GM23248 (cell line): ENCODE measurements around the gene IGFN1. TPM values are rescaled to one million over a fixed set of nuclear protein-coding genes. Genes with fewer than 3 reads are reported as not detected.
A peak's percentile ranks its signal among the peaks of the same experiment; 100 is the strongest.

ENCODE experiments used
- DNase-seq: peaks from one replicate; pipeline ENCODE4 v3.0.0-alpha.2; 2015
- H2AFZ ChIP-seq: fragments of 200-600 bp; sonication (generic); 2 replicates; pipeline ENCODE4 v1.6.1; 2016; ENCODE audit warnings: antibody characterized with exemption
- H3F3A ChIP-seq: fragments of 200-600 bp; sonication (generic); 2 replicates; pipeline ENCODE4 v1.6.1; 2016; ENCODE audit warnings: mild to moderate bottlenecking, antibody characterized with exemption, mixed run types; ENCODE audit not compliant: insufficient read depth
- H3K27ac ChIP-seq: fragments of 200-600 bp; sonication (generic); 2 replicates; pipeline ENCODE4 v1.5.1; 2016; ENCODE audit warnings: mild to moderate bottlenecking
- H3K27me3 ChIP-seq: fragments of 200-600 bp; sonication (generic); replicated peaks from 2 replicates; pipeline ENCODE4 v1.6.1; 2016; ENCODE audit warnings: mild to moderate bottlenecking; ENCODE audit not compliant: insufficient read depth
- H3K36me3 ChIP-seq: fragments of 200-600 bp; sonication (generic); 2 replicates; pipeline ENCODE4 v1.6.1; 2016; ENCODE audit warnings: low read depth, mild to moderate bottlenecking
- H3K4me1 ChIP-seq: fragments of 200-600 bp; sonication (generic); 2 replicates; pipeline ENCODE4 v1.6.1; 2016; ENCODE audit warnings: mild to moderate bottlenecking; ENCODE audit not compliant: insufficient read depth
- H3K4me2 ChIP-seq: fragments of 200-600 bp; sonication (generic); one replicate; pipeline ENCODE4 v1.6.1; 2016; ENCODE audit warnings: mild to moderate bottlenecking; ENCODE audit not compliant: unreplicated experiment
- H3K4me3 ChIP-seq: fragments of 200-600 bp; sonication (generic); 2 replicates; pipeline ENCODE4 v1.5.1; 2016; ENCODE audit warnings: mild to moderate bottlenecking
- H3K79me2 ChIP-seq: fragments of 200-600 bp; sonication (generic); 2 replicates; pipeline ENCODE4 v1.6.1; 2016; ENCODE audit warnings: mild to moderate bottlenecking; ENCODE audit not compliant: insufficient read depth
- H3K9ac ChIP-seq: fragments of 200-600 bp; sonication (generic); 2 replicates; pipeline ENCODE4 v1.6.1; 2016; ENCODE audit warnings: mild to moderate bottlenecking
- H3K9me2 ChIP-seq: fragments of 200-600 bp; sonication (generic); 2 replicates; pipeline ENCODE4 v1.6.1; 2016; ENCODE audit warnings: mixed run types, mild to moderate bottlenecking, moderate library complexity; ENCODE audit not compliant: insufficient read depth
- H3K9me3 ChIP-seq: fragments of 200-600 bp; sonication (generic); one replicate; pipeline ENCODE4 v1.6.1; 2017; ENCODE audit warnings: low read depth
- H4K20me1 ChIP-seq: fragments of 200-600 bp; sonication (generic); 2 replicates; pipeline ENCODE4 v1.6.0; 2016; ENCODE audit not compliant: insufficient read depth
- EZH2 ChIP-seq: fragments of 200-600 bp; sonication (generic); IDR thresholded peaks from 2 replicates; pipeline ENCODE4 v1.6.1; 2018; ENCODE audit warnings: antibody characterized with exemption, mild to moderate bottlenecking; ENCODE audit not compliant: insufficient read depth, poor library complexity, severe bottlenecking
- EZH2phosphoT487 ChIP-seq: fragments of 200-600 bp; sonication (generic); IDR thresholded peaks from 2 replicates; pipeline ENCODE4 v1.6.1; 2018; ENCODE audit warnings: antibody characterized with exemption, moderate library complexity, mild to moderate bottlenecking, low read depth; ENCODE audit not compliant: insufficient read depth
- WGBS, 2 experiments: methylation state at CpG; one replicate each; pipeline ENCODE4 v1.1.6; 2015 to 2017; ENCODE audit warnings: low lambda C conversion rate in 2 of 2, low coverage in 1 of 2; ENCODE audit errors: missing lambda C conversion rate in 2 of 2; 5-methylcytosine and 5-hydroxymethylcytosine counted together
- in situ Hi-C: fragments of 300-500 bp; cut with MboI; formaldehyde crosslinking; loops from 2 replicates; pipeline ENCODE4 v1.15.0; 2020
- polyA plus RNA-seq: library from polyadenylated mRNA; unstranded; fragments of >200 nt; fragmentation: Nextera tagmentation; extraction: Ambion mirVana; gene quantifications from 2 replicates; pipeline ENCODE4 v1.2.1, GENCODE V29; 2016
- total RNA-seq: library from RNA; depleted of rRNA; stranded (reverse); fragments of >200 nt; shearing (Covaris generic); gene quantifications from 2 replicates; pipeline ENCODE4 v1.2.3, GENCODE V29; 2014

Gene IGFN1
- total and polyA plus RNA-seq, 2 experiments from 2014 or later, result not detected

DNA sequence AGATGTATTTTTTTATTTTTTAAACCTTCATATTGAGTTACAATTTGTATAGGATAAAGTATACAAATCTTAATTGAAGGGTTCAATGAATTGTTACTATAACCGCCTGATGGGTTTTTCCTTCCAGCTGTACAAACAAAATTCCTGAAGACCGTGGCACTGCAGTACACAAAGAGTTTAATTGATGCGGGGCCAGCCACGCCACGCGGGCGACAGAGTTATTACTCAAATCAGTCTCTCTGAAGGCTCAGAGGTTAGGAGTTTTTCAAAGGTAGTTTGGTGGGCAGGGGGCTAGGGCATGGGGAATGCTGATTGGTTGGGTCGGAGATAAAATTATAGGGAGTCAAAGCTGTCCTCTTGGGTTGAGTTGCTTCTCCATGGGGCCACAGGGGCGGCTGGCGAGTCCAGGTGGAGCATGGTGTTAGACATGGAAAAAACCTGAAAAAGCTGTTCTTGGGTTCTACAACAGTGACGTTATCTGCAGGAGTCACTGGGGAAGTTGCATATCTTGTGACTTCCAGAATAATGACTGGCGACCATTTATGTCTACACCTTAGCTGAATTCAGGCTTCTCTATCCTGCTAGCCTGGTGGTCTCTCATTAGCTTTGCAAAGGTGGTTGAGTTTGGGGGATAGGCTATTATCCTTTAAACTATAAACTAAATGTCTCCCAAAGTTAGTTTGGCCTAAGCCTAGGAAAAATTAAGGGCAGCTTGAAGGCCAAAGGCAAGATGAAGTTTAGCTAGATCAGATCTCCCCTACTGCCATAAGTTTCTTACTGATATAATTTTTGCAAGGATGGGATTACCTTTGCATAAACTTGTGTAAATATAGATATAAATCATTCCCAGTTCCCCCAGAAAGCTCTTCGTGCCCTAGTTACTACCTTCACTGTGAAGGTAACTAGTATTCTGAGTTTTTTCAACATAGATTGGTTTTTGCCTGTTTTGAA lies 23.3 kb upstream of the IGFN1 start:
- Histone ChIP-seq H3K27me3 (no peaks in the 10 kb centered on the region), H3K9ac (no peak overlapping the region), H4K20me1 (no peaks in the 10 kb centered on the region), H3F3A (peaks cover 12% of the 10 kb centered on the region; the same call in 1 of the 2 replicates), H3K4me3 (no peak overlapping the region), H3K79me2 (no peaks in the 10 kb centered on the region), H3K4me2 (no peak overlapping the region), H3K9me3 (no peaks in the 10 kb centered on the region), H3K36me3 (no peaks in the 10 kb centered on the region), H3K9me2 (no peaks in the 10 kb centered on the region), H3K4me1 (peaks cover 4% of the 10 kb centered on the region; the same call in 1 of the 2 replicates), H2AFZ (no peak overlapping the region), H3K27ac (no peak overlapping the region)
- in situ Hi-C loops, result no loop called here
- DNase-seq, result no peak
- 91 to 93% methylated on average over 13 of the region's 13 CpGs for WGBS, 2 experiments
- TF ChIP-seq EZH2phosphoT487, result no peak
- no peak for TF ChIP-seq EZH2

- Histone ChIP-seq H3K27me3 (no peaks in the 10 kb centered on the region), H3K79me2 (no peaks in the 10 kb centered on the region), H3K4me3 (no peak overlapping the region), H3K4me1 (peaks cover 4% of the 10 kb centered on the region; the same call in 1 of the 2 replicates), H3F3A (peaks cover 12% of the 10 kb centered on the region; the same call in 1 of the 2 replicates), H2AFZ (no peak overlapping the region), H3K27ac (no peak overlapping the region), H3K36me3 (no peaks in the 10 kb centered on the region), H3K9me3 (no peaks in the 10 kb centered on the region), H3K4me2 (no peak overlapping the region), H4K20me1 (no peaks in the 10 kb centered on the region), H3K9ac (no peak overlapping the region), H3K9me2 (no peaks in the 10 kb centered on the region)
- in situ Hi-C loops, result no loop called here
- TF ChIP-seq EZH2 (no peak), EZH2phosphoT487 (no peak)
- DNase-seq, result no peak
- 67 to 68% methylated on average over 3 of the region's 3 CpGs for WGBS, 2 experiments
These were observed 21.4 kb upstream of the IGFN1 start for GRCh38 chr1:201169203-201169602.

DNA sequence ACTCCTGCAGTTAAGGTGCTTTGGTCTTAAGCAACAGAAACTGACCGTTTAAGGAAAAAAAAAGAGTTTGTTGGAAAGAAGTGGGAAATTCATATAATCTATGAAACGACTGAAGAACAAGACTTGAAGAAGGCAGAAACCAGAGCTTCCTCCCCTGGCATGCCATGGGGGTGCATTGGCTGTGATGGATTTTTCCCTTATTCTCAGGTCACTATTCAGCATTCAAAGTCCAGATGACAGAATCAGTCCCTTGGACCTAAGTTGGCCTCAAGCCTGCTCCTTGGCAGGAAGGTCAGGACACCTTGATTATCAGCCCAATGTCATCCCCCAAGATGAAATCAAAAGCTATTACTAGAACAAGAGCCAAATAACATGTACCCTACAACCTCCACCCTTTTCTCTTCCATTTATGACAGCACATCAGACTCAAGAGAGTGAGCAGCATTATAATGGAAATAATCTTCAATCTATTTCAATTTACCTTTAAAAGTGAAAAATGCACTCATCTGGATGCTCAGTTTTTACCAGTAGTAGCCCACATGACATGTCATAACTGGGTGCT lies 20.6 kb upstream of the IGFN1 start:
- no peaks in the 10 kb centered on the region for H4K20me1 ChIP-seq
- H3K27me3 ChIP-seq, result no peaks in the 10 kb centered on the region
- H2AFZ ChIP-seq, result peak overlapping the region; percentile 96
- DNase-seq, result no peak
- TF ChIP-seq EZH2 (no peak), EZH2phosphoT487 (no peak)
- H3K4me3 ChIP-seq, result peak overlapping the region; percentile 87
- in situ Hi-C loops, result no loop called here
- peak overlapping the region; percentile 89 for H3K9ac ChIP-seq
- H3K27ac ChIP-seq, result peak overlapping the region; percentile 70
- H3K36me3 ChIP-seq, result no peaks in the 10 kb centered on the region
- no peaks in the 10 kb centered on the region for H3K9me3 ChIP-seq
- H3K4me1 ChIP-seq, result peaks cover 4% of the 10 kb centered on the region; the same call in 1 of the 2 replicates
- H3K79me2 ChIP-seq, result no peaks in the 10 kb centered on the region
- H3K9me2 ChIP-seq, result no peaks in the 10 kb centered on the region
- peaks cover 12% of the 10 kb centered on the region; the same call in 1 of the 2 replicates for H3F3A ChIP-seq
- WGBS, 2 experiments, result 94% methylated on average over 2 of the region's 2 CpGs
- peak overlapping the region; percentile 48 for H3K4me2 ChIP-seq

DNA sequence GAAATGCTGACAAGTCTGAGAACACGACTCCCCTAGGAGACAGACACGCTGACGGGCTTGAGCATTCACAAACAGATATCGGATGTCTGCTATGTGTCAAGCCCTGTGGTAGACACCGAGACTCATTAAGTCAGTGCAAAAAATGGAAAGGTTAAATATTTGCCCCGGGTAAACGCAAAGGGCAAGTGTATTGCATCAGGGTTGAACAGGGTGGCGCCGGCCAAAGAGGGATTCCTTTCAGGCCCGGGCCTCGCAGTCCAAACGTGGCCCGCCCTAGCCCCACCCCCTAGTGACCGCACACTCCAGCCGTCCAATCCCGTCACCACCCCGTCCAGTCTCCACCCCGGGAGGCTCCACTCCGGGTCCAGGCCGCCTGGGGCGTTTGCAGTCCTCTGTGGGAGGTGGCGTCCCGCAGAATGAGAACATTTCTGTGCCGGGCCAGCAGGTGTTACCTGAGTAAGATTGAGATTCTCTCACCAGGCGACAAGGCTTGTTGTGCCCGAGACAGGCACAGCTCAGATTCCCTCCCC lies 20.0 kb upstream of the IGFN1 start:
- 1 to 2% methylated on average over 25 to 26 of the region's 26 CpGs for WGBS, 2 experiments
- H3K4me2 ChIP-seq, result peak overlapping the region; percentile 94
- no peaks in the 10 kb centered on the region for H3K79me2 ChIP-seq
- H3K9ac ChIP-seq, result peak overlapping the region; percentile 89
- peaks cover 12% of the 10 kb centered on the region; the same call in 1 of the 2 replicates for H3F3A ChIP-seq
- DNase-seq, result peak; percentile 97
- H3K9me2 ChIP-seq, result no peaks in the 10 kb centered on the region
- peaks cover 4% of the 10 kb centered on the region; the same call in 1 of the 2 replicates for H3K4me1 ChIP-seq
- peak overlapping the region; percentile 70 for H3K27ac ChIP-seq
- no peaks in the 10 kb centered on the region for H3K9me3 ChIP-seq
- H3K4me3 ChIP-seq, result peak overlapping the region; percentile 87
- peak overlapping the region; percentile 96 for H2AFZ ChIP-seq
- no peaks in the 10 kb centered on the region for H4K20me1 ChIP-seq
- H3K27me3 ChIP-seq, result no peaks in the 10 kb centered on the region
- in situ Hi-C loops, result no loop called here
- no peak for TF ChIP-seq EZH2
- TF ChIP-seq EZH2phosphoT487, result peak; percentile 87; the same call in 1 of the 2 replicates
- no peaks in the 10 kb centered on the region for H3K36me3 ChIP-seq
